Umbilical cord (tissue), 2 donors: ENCODE measurements around the gene CEP164. TPM values are rescaled to one million over a fixed set of nuclear protein-coding genes. Genes with fewer than 3 reads are reported as not detected.
A peak's percentile ranks its signal among the peaks of the same experiment; 100 is the strongest.

Source experiments
- DNase-seq: peaks from one replicate; pipeline ENCODE4 v3.0.0-alpha.2; 2015; ENCODE audit warnings: low spot score
- total RNA-seq: library from RNA; depleted of rRNA; stranded (reverse); fragments of >200 nt; gene quantifications from one replicate; pipeline ENCODE4 v1.2.3, GENCODE V29; 2014; ENCODE audit warnings: low replicate concordance; ENCODE audit not compliant: insufficient read depth

Gene CEP164
- total RNA-seq = 49.8 TPM

GRCh38 chr11:117327567-117328374 is at the start of gene CEP164:
TSS of gene CEP164 (plus strand) at chr11:117327854. CDS start at chr11:117338587, 10,733 bp downstream.
- peak; percentile 99 for DNase-seq

GRCh38 chr11:117278347-117278746 is 49.3 kb upstream of the CEP164 start:
- no peak for DNase-seq

- DNase-seq = peak; percentile 82
Measured at GRCh38 chr11:117279711-117280376, 47.8 kb upstream of the CEP164 start.

GRCh38 chr11:117281159-117281558 is 46.5 kb upstream of the CEP164 start:
- peak; percentile 73 for DNase-seq

DNA sequence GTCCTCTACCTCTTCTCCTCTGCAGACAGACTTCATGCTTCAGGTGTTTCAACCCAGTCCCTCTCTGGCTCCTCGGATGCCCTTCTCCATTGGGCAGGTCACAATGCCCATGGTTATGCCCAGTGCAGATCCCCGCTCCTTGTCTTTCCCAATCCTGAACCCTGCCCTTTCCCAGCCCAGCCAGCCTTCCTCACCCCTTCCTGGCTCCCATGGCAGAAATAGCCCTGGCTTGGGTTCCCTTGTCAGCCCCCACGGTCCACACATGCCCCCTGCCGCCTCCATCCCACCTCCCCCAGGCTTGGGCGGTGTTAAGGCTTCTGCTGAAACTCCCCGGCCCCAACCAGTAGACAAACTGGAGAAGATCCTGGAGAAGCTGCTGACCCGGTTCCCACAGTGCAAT is 45.8 kb upstream of the CEP164 start:
- DNase-seq = no peak

GRCh38 chr11:117282956-117283355 is 44.7 kb upstream of the CEP164 start:
- DNase-seq = no peak

DNA sequence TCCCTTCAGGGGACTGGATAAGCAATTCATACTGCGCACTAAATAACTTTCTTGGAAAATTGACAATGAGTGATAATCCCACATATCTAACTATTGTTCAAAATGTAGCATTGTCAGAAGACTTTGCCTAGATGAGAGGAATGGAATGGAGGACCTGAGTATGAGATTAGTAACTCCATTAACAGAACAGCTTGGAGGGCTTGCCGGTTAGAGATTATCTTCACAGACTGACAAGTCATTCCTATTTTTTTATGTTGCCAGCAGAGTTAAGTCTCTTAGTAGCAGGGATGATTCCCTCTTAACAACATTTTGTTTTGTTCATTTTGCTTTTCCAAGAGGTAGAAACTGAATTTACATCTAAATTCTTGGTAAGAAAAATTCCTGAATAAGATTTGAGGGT is 43.6 kb upstream of the CEP164 start:
- no peak for DNase-seq

DNA sequence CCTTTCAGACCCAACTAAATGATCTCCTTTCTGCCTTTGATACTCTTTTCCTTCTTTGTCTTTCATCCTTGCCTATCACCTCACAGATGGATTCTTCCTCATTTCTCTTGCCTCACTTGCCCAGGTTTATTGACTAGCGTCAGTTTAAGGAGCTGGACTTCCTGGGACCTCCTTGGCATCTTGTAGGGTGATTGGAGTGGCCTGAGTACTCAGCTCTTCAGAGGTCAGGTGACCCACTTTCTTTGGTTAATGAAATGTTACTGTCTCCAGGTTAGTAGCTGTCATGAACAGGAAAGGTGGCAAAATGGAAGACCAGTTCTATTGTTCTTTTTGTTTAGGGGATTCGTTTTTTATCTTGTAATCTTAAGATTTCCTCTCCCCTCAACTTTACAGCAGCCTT is 41.1 kb upstream of the CEP164 start:
- DNase-seq = no peak

DNA sequence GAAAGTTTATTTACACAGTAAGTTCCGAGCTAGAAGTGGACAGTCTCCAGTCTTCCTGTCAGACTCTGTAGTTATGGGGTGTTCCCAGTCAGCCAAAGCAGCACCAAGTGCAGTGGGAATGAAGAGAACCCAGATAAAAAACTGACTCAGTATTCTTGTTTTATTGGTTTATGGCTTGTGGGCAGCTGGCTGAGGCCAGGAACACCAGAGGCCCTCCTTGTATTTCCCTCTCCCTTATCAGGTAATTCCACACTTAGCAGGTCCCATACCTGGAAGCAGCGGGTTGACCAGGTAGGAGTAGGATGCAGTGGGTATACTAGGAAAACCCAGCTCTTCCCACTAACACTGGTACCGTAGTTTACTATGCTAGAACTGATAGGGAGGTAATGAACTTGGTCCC is 40.0 kb upstream of the CEP164 start:
- DNase-seq = no peak

GRCh38 chr11:117289795-117290194 is 37.9 kb upstream of the CEP164 start:
- DNase-seq = no peak

DNA sequence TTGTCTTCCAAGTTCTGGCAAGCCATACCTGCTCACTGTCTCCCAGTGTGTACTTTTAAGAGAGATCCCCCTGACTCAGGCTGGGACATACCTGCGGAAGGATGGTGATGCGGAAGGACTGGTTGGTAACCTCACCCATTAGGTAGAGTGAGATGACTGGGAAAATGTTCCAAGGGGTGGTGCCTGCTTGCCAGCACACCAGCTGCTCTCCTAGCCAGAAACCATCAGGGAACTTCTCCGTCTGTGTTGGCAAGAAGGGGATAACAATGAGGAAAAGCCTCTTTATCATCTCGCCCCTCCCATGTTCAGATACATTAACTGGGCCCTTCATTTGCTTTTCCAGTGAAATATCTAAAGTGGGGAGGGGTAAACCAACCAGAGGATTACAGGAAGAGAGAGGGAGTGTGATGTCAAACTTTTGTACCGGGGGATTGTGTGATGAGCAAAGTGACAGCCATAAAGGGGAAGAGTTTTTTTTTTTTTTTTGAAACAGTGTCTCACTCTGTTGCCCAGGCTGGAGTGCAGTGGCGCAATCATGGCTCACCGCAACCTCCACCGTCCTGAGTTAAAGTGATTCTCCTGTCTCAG is 36.8 kb upstream of the CEP164 start, which contains the start of gene BACE1-AS:
Gene BACE1-AS, plus strand, starts transcription at position 538 of the 588 bp plus-strand sequence.
- no peak for DNase-seq

DNA sequence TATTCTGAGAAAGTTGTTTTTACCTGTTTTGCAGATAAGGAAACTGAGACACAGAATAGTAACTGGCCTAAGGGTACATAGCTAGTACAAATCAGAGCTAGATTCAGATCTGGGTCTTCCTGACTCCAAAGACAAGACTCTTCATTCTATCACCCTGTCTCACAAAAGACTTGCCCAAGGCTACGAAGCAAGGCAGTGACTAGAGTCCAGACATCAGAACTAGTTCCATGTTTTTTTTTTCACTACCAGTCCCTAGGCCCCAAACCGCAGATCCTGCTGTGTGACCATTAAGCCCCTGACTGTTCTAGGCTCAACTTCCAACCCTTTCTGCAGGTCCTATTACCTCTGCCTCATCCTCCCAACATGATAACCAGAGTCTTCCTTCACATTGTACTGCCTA is 35.0 kb upstream of the CEP164 start:
- DNase-seq = no peak

DNA sequence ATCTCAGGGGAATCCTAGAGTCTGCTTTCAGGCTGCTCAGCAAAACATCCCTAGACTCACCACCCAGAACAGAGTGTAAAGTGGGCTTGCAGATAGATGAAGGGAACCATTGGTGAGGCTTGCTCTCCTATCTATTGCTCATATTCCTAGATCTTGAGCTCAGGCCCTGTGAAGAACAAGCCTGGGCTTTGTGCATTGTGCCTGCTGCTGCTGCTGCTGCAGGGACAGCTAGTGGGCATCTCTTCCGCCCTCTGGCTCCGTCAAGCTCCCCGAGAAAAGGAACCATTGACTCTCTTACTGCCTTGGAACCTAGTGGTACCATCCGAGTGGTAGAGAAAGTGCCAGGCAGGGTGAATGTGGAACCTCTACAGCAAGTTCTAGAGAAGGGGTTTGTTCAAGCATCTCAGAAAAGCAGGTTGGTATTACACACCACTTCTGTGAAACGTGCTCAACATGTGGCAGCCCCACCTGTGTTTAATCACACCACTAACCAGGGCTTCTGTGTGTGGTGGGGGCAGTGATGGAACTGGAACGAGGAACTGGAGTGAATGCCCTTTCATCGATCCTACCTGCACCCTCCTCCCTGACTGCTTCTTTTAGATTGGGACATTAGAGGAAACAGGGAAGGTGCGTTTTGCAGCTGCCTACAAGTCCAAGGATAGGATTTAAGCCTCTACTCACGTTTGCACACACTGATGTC is 32.1 kb upstream of the CEP164 start:
- no peak for DNase-seq

GRCh38 chr11:117296881-117297280 is 30.8 kb upstream of the CEP164 start:
- DNase-seq = no peak

GRCh38 chr11:117298195-117298594 is 29.5 kb upstream of the CEP164 start:
- no peak for DNase-seq

GRCh38 chr11:117299351-117300282 is 28.0 kb upstream of the CEP164 start:
- no peak for DNase-seq

DNA sequence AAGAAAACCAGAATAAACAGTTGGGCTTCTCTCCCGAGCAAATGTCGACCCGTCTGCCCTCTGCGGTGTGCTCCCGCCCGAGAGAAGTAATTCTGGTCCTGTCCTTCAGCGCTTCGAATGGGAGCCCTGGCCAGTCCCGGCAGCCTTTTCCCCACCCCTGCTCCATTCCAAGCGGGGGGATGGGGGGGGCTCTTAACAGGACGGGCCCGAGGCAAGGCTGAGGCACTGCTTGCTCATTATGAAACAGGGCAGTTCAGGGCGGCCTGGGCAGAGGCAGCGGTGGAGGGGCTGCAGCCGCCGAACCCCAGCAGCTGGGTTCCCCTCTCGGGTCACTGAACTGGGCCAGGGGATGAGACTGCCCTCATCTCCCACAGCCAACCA is 27.4 kb upstream of the CEP164 start:
- DNase-seq = peak; percentile 57

GRCh38 chr11:117300773-117301172 is 26.9 kb upstream of the CEP164 start:
- no peak for DNase-seq

- DNase-seq = no peak
Measured at GRCh38 chr11:117302228-117302627, 25.4 kb upstream of the CEP164 start.

DNA sequence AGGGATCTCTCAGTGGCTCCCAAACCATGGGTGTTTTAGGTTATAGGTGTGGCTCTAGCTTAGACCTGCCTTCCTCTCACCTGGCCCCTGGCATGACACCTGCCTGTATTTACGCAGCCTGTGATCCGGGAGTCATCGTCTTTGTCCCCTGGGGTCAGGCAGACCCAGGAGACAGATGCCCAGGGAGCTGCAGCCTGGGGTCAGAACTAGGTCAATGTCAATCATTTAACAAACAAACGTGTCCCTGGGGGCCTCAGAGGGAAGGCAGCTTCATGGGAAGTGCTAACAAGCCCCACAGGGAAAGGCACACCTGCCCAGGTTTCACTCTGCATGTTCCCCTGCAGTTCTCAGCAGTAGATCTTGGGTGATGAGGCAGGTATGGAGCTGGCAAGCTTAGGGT is 24.6 kb upstream of the CEP164 start:
- no peak for DNase-seq
